Measurements from ENCODE around the gene SEC24B.

DNA sequence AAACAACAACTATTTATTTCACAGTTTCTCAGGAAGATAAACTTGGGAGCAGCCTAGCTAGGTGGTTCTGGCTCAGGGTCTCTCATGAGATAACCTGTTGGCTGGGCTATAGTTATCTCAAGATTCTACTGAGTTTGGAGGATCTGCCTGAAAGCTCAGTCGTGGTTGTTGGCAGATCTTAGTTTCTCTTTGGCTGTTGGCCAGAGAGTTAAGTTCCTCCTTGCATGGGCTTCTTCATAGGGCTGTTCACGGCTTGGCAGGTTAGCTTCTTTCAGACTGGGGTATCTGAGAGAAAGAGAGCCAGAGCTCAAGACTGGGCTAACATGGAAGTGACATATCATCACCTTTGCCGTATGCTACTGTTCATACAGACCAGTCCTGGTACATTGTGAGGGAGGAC is 28.7 kb downstream of the SEC24B start:
- no peak for TF ChIP-seq POLR2A (IDR thresholded peaks at IDR 0.05)
- TF ChIP-seq, protein P1, sequence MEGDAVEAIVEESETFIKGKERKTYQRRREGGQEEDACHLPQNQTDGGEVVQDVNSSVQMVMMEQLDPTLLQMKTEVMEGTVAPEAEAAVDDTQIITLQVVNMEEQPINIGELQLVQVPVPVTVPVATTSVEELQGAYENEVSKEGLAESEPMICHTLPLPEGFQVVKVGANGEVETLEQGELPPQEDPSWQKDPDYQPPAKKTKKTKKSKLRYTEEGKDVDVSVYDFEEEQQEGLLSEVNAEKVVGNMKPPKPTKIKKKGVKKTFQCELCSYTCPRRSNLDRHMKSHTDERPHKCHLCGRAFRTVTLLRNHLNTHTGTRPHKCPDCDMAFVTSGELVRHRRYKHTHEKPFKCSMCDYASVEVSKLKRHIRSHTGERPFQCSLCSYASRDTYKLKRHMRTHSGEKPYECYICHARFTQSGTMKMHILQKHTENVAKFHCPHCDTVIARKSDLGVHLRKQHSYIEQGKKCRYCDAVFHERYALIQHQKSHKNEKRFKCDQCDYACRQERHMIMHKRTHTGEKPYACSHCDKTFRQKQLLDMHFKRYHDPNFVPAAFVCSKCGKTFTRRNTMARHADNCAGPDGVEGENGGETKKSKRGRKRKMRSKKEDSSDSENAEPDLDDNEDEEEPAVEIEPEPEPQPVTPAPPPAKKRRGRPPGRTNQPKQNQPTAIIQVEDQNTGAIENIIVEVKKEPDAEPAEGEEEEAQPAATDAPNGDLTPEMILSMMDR (IDR thresholded peaks at IDR 0.05), result no peak
